Measurements from ENCODE around the gene ATP6AP1. TPM values are rescaled to one million over a fixed set of nuclear protein-coding genes. Genes with fewer than 3 reads are reported as not detected.

Gene ATP6AP1
- total RNA-seq, 1 donor, result 33.2 TPM

- peak overlapping the region; percentile 75 for H3K4me3 ChIP-seq (ENCODE audit: low read depth, low read length)
- no peak for DNase-seq (ENCODE audit: low read depth)
- no peak for TF ChIP-seq CTCF (IDR thresholded peaks at IDR 0.05; ENCODE audit: insufficient read depth, low read length)
These were observed 31.8 kb downstream of the ATP6AP1 start for GRCh38 chrX:154460326-154460725.

GRCh38 chrX:154462396-154462795, 33.9 kb downstream of the ATP6AP1 start:
- TF ChIP-seq CTCF (IDR thresholded peaks at IDR 0.05; ENCODE audit: insufficient read depth, low read length), result no peak
- no peak overlapping the region for H3K4me3 ChIP-seq (ENCODE audit: low read depth, low read length)
- DNase-seq (ENCODE audit: low read depth), result no peak

- TF ChIP-seq CTCF (IDR thresholded peaks at IDR 0.05; ENCODE audit: insufficient read depth, low read length), result no peak
- no peak overlapping the region for H3K4me3 ChIP-seq (ENCODE audit: low read depth, low read length)
- no peak for DNase-seq (ENCODE audit: low read depth)
These were observed 35.2 kb downstream of the ATP6AP1 start for GRCh38 chrX:154463611-154464220.

GRCh38 chrX:154464806-154465365, 36.4 kb downstream of the ATP6AP1 start:
- no peak for TF ChIP-seq CTCF (IDR thresholded peaks at IDR 0.05; ENCODE audit: insufficient read depth, low read length)
- DNase-seq (ENCODE audit: low read depth), result no peak
- H3K4me3 ChIP-seq (ENCODE audit: low read depth, low read length), result no peak overlapping the region

GRCh38 chrX:154465601-154466000, 37.1 kb downstream of the ATP6AP1 start:
- no peak overlapping the region for H3K4me3 ChIP-seq (ENCODE audit: low read depth, low read length)
- no peak for TF ChIP-seq CTCF (IDR thresholded peaks at IDR 0.05; ENCODE audit: insufficient read depth, low read length)
- DNase-seq (ENCODE audit: low read depth), result no peak

- no peak for DNase-seq (ENCODE audit: low read depth)
- no peak for TF ChIP-seq CTCF (IDR thresholded peaks at IDR 0.05; ENCODE audit: insufficient read depth, low read length)
- no peak overlapping the region for H3K4me3 ChIP-seq (ENCODE audit: low read depth, low read length)
These were observed 37.6 kb downstream of the ATP6AP1 start for GRCh38 chrX:154466036-154466435.

- no peak overlapping the region for H3K4me3 ChIP-seq (ENCODE audit: low read depth, low read length)
- DNase-seq (ENCODE audit: low read depth), result no peak
- no peak for TF ChIP-seq CTCF (IDR thresholded peaks at IDR 0.05; ENCODE audit: insufficient read depth, low read length)
These were observed 38.4 kb downstream of the ATP6AP1 start for GRCh38 chrX:154466907-154467306.
